Stimulated activated CD8-positive, alpha-beta memory T cell treated with anti-CD3 and anti-CD28 coated beads, Interleukin-2, amount 100 ng/mL, for 48 hours (primary cell): ENCODE measurements around the gene CENPV.
"Not testable (repeated sequence)": the region's sequence is repeated elsewhere in the genome, so short reads cannot be mapped to it uniquely, and the experiment has no call there.

ENCODE experiments used
- DNase-seq, 2 donors: peaks; one replicate each; pipeline ENCODE4 v3.0.0-alpha.2; 2020; ENCODE audit warnings: low read depth in 2 of 2

CENPV gene

DNA sequence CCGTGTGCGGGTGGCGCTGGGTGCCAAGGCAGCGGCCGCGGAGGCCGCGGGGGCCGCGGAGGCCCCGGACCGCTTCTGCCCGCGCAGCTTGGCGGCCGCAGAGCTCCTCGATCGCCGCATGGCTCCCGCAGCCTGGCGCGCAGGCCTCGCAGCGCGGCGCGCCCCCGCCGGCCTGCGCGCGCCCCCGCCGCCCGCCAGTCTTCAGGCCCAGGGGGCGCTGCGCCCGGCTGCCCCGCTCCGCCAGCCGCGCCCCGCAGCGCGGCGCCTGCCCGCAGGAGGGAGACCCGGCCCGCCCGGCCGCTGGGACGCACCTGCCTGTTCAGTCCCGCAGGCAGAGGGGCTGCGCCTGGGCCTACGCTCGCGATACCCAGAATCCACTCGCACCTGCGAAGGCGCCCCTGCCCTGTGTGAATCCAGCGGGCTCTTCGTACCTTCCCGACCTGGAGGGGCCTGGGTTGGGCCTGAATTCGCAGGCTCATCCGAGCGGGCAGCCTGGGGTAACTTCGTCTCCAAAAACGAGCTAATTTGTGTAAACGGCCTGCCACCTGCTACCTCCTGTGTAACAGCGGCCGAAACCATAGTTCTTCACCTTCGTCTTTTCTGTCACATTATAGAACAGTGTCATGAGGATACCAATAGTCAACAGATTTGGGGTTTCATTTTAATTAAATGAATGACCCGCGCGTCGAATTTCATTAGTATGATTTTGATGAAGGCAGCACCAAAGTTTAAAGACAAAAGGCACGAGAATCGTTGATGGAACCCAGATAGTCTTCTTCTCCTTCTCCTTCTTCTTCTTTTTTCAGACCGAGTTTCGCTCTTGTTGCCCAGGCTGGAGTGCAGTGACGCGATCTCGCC is at the start of gene CENPV:
TSS of gene CENPV (minus strand) at position 153 of the 858 bp plus-strand sequence. CDS start at position 120, 33 bp downstream.
- DNase-seq: peak; percentile 53 to 55

- DNase-seq: no peak
Measured at GRCh38 chr17:16398270-16399267, 45.3 kb upstream of the CENPV start.

DNA sequence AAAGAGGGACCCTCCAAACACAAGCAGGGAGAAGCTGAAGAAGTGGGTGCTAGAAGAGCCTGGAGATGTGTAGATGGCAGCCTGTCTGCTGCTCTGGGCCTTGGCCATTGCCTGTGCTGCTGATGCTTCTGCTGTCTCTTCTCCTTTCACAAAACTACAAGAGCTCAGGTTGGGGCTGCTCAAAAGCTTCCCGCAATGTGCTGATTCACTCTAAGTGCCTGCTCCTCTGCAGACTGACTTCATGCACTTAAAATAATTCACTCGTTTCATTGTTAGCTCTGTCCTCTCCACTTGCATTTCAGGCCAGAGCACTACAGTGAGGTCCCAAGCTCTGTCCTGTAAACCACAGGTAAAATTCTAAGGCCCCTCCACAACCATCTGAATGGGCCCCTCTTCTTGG is 43.4 kb upstream of the CENPV start:
- not testable (repeated sequence) for DNase-seq

DNA sequence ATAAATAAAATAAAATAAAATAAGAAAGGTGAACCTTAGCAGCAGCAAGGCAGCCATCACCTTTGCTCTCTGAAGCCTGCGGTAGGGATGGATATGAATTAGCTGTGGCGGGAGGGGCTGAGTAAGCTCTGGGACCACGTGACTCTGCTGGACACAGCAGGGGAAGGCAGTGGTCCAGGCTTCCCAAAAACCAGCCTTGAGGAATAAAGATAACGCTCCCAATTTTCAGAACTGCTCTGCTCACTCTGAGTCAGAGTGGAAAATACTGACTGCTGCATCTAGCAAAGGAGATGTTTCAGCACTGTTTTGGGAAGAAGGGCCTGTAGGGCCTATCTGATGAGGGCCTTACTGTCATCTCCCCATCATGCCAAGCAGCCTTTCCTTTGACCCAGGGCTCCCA is 42.6 kb upstream of the CENPV start:
- DNase-seq: not testable (repeated sequence)

DNA sequence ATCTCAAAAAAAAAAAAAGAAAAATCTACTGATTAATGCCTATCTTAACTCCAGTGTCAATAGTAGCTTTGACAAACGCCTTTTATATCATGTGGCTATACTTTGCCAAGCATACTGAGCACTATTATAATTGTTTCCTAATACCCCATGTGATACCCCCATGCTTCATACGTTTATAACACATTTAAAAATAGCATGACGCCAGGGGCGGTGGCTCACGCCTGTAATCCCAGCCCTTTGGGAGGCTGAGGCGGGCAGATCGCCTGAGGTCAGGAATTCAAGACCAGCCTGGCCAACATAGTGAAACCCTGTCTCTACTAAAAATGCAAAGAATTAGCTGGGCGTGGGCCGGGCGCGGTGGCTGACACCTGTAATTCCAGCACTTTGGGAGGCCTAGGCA is 39.2 kb upstream of the CENPV start:
- DNase-seq: not testable (repeated sequence)

- DNase-seq: no peak
Measured at GRCh38 chr17:16391451-16391850, 38.2 kb upstream of the CENPV start.

- not testable (repeated sequence) for DNase-seq
Measured at GRCh38 chr17:16386126-16386507, 32.8 kb upstream of the CENPV start.

DNA sequence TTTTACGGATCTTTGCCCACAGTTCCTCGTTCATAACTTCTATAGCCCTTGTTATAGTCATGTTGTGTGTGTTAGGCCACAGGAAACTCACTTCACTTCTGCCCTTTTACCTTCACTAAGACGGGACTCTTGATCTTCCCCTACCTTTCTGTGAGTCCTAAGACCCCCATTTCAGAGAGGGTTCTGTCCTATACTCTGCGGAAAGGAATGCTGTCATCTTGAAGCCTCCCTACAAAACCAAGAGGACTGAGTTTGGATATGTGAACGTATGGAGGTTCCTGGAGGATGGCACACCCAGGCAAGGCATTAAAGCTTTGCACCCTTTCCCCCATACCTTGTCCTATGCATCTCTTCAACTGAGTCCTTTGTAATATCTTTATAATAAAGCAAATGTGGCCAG is 31.3 kb upstream of the CENPV start:
- no peak for DNase-seq

DNA sequence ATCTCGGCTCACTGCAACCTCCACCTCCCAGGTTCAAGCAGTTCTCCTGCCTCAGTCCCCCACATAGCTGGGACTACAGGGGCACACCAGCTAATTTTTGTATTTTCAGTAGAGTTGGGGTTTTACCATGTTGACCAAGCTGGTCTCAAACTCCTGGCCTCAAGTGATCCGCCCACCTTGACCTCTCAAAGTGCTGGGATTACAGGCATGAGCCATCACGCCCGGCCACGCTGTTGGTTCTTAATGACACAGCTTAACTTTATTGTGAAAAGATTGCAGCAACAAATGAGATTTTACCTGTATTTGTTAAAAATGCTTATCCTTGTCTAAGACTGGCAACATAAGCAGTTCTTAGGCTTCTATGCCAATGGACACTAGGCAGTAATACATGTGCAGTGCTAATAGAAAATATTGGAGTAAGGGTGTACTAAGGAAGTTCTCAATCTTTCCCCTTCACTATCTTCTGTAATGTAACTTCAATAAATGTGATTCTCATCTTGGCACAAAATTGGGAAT is 30.6 kb upstream of the CENPV start:
- DNase-seq: no peak

DNA sequence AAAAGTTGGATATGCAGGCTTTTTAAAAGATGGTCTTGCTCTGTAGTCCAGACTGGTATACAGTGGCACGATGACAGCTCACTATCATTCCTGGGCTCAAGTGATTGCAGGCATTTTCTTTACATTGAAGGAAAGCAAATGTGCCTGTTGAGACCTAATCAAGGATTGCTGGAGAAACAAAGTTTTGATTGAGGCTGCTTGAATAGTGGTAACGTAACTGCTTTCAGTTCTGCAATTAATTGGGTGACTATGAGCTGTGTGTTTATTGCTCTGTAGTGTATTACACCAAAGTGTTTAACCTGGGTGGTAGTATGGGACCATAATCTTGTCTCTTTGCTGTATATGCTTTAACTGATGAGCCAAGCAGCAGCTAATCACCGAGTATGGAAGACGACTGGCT is 29.9 kb upstream of the CENPV start:
- no peak for DNase-seq

- peak in 1 of 2 donors; percentile 13 for DNase-seq
Measured at GRCh38 chr17:16381496-16381820, 28.2 kb upstream of the CENPV start.

- peak; percentile 84 to 90 for DNase-seq
Measured at GRCh38 chr17:16380640-16381495, 27.6 kb upstream of the CENPV start, which contains the start of gene UBB. TSS of gene UBB (plus strand) at chr17:16381091. CDS start at chr17:16381908, 817 bp downstream.

DNA sequence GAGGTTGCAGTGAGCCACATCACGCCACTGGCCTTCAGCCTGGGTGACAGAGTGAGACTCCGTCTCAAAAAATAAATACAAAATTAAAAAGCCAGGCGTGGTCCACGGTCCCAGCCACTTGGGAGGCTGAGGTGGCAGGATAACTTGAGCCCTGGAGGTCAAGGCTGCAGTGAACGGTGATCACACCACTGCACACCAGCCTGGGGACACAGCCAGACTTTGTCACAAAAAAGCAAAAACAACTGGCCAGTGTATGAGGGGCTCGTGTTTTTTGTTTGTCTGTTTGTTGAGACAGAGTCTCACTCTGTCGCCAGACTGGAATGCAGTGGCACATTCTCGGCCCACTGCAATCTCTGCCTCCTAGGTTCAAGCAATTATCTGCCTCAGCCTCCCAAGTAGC is 26.4 kb upstream of the CENPV start:
- no peak for DNase-seq

DNA sequence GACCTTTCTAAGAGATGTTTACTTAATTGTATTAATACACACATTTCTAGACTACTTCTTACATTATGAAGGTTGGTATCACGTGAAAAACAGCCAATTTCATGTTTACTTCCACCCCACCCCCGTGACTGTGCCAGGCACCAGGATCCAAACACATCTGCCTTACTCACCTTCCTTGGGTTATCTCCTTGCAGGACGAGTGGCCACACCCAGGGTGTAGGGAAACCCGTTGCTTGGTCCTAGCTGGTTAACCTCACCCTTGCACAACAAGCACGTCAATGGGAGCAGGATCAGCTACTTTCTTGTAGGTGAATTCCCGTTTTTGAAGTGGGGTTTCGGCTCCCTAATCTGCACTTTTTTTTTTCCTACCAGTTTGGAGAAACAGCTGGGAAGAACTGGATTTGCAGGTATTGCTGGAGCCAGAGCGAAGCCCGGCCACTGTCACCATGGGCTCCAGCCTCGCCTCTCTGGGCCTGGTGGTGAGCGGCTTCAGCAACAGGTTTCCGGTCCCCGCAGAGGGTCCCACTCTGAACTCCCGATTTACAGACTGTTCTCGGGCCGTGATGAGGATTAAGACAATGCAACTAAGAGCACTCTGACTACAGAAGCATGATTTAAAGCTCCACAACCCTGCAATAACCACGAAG is 25.5 kb upstream of the CENPV start:
- no peak for DNase-seq

DNA sequence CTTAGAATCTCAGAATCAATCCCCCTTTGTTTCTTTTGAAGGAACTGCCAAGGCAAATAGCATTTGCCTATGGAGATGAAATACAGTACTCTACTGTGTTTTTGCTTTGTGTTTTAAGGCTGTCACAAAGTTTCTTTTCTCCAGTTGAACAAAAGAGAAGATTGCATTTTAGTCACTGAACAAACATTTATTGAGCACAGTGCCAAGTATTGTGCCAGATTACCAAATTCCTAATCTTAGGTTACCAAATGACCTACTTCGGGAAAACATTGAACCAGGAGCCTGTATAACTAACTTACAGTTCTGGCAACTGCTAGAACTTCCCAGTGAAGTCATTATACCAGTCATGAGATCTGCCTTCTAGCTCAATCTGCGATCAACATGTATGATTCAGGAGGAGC is 24.7 kb upstream of the CENPV start:
- no peak for DNase-seq

GRCh38 chr17:16374146-16374938 is 21.1 kb upstream of the CENPV start:
- no peak for DNase-seq

DNA sequence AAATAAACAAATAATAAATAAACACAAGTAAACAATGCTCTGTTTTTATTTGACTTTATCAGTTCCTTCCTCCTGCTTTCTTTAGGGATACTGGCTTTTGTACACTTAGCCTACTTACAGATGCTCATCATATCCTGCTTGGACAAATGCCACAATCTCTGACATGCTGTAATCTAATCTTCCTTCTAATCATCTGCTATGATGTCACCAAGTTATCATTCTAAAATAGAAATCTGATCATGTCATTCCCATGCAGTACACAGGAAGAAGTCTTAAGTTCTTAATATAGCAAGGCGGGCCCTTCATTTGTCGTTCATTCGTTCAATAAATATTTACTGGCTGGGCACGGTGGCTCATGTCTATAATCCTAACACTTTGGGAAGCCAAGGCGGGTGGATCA is 18.5 kb upstream of the CENPV start:
- DNase-seq: no peak

DNA sequence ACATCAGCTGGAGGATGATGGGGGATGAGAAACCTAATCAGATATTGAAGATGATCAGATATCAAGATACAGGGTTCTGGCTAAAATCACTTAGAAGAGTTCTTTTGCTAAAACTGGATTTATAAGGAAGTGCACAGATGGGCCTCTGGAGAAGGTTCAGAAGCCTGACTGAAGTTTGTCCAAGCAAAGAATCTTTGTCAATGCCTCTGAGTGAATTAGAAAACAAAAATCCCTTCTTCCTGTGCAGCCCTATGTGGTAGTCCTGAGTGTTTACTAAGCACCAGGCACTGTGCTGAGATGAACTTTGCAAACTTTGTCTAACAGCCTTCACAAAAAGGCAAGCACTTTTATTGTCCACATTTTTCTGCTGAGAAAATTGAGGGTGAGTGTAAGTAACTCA is 11.4 kb upstream of the CENPV start:
- DNase-seq: no peak

DNA sequence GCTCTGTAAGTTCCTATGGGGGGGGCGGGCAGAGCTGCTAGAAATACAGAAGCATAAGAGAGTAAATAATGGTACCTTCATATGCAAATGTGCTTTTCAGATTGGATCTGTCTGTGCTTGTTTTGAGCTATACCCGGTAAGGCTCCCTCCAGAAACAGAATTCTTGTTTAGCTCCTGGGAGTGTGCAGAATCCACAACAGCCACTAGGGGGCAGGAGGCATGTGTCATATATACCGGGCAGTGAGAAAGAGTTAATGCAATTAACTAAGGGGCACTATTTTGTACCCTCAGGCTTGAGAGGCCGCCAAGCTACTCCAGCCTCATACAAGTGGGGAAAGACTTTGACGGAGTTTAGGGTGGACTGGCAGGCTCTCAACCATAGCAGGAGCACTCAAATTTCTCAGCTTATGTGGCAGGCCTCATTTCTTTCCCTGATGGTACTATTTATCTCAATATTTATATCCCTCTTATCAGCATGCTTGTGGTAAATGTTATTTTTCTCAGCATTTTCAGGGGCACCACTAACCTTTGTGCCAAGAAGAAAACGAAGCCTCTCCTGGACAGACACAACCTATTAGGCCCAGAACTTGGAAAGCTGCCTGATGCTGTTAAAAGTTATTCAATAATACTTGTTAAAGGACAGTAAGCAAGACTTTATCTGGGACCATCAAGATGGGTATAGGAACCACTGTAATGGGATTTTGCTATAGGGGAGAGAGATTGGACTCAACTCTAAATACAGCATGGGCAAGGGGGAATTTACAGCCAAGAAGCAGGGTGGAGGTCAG is 10.7 kb upstream of the CENPV start:
- peak; percentile 53 to 70 for DNase-seq
